Stimulated activated CD8-positive, alpha-beta memory T cell treated with anti-CD3 and anti-CD28 coated beads, Interleukin-4, amount 100 ng/mL, for 24 hours (primary cell): ENCODE results near the gene TRPM7.
"Not testable (repeated sequence)": the region's sequence is repeated elsewhere in the genome, so short reads cannot be mapped to it uniquely, and the experiment has no call there.

Experiments used
- DNase-seq: peaks from one replicate; pipeline ENCODE4 v3.0.0-alpha.2; 2020; ENCODE audit warnings: low read depth

Gene TRPM7

GRCh38 chr15:50670115-50670514, 16.5 kb downstream of the TRPM7 start:
- DNase-seq, result no peak

GRCh38 chr15:50669611-50670010, 17.0 kb downstream of the TRPM7 start:
- DNase-seq, result no peak

GRCh38 chr15:50665938-50666337, 20.7 kb downstream of the TRPM7 start:
- DNase-seq, result no peak

- no peak for DNase-seq
Measured at GRCh38 chr15:50655555-50655954, 31.0 kb downstream of the TRPM7 start.

- no peak for DNase-seq
Measured at GRCh38 chr15:50653156-50653743, 33.3 kb downstream of the TRPM7 start.

- DNase-seq, result no peak
Measured at GRCh38 chr15:50652671-50653070, 33.9 kb downstream of the TRPM7 start.

GRCh38 chr15:50641318-50641717, 45.3 kb downstream of the TRPM7 start:
- DNase-seq, result no peak

GRCh38 chr15:50636146-50636545, 50.5 kb downstream of the TRPM7 start:
- no peak for DNase-seq

- no peak for DNase-seq
Measured at GRCh38 chr15:50633653-50634052, 52.9 kb downstream of the TRPM7 start.

GRCh38 chr15:50628421-50628820, 58.2 kb downstream of the TRPM7 start:
- no peak for DNase-seq

GRCh38 chr15:50627351-50628055, 59.1 kb downstream of the TRPM7 start:
- DNase-seq, result no peak

GRCh38 chr15:50624616-50625168, 61.9 kb downstream of the TRPM7 start:
- DNase-seq, result no peak

- DNase-seq, result not testable (repeated sequence)
Measured at GRCh38 chr15:50622361-50622943, 64.1 kb downstream of the TRPM7 start.

GRCh38 chr15:50616960-50617359, 69.6 kb downstream of the TRPM7 start:
- DNase-seq, result not testable (repeated sequence)

GRCh38 chr15:50616554-50616953, 70.0 kb downstream of the TRPM7 start:
- DNase-seq, result not testable (repeated sequence)

GRCh38 chr15:50613600-50613999, 73.0 kb downstream of the TRPM7 start:
- no peak for DNase-seq

GRCh38 chr15:50607129-50607528, 79.5 kb downstream of the TRPM7 start:
- no peak for DNase-seq

- no peak for DNase-seq
Measured at GRCh38 chr15:50605462-50605861, 81.1 kb downstream of the TRPM7 start.

- not testable (repeated sequence) for DNase-seq
Measured at GRCh38 chr15:50602028-50602427, 84.6 kb downstream of the TRPM7 start.

GRCh38 chr15:50594311-50594710, 92.3 kb downstream of the TRPM7 start:
- DNase-seq, result no peak

GRCh38 chr15:50593761-50594160, 92.8 kb downstream of the TRPM7 start:
- no peak for DNase-seq

GRCh38 chr15:50590288-50590687, 96.3 kb downstream of the TRPM7 start:
- DNase-seq, result no peak

- no peak for DNase-seq
Measured at GRCh38 chr15:50577492-50577891, 109.1 kb downstream of the TRPM7 start.
